Measurements from ENCODE around the gene USP28.

USP28 gene

GRCh38 chr11:113906038-113906437 is 30.7 kb upstream of the USP28 start:
- H3K4me3 ChIP-seq (ENCODE audit: low read depth, low read length), result no peak overlapping the region
- peak; percentile 32 for TF ChIP-seq CTCF (conservative IDR thresholded peaks at IDR 0.05; ENCODE audit: low read depth, low read length)
- DNase-seq (ENCODE audit: low read depth), result peak; percentile 29

GRCh38 chr11:113904379-113905101 is 29.2 kb upstream of the USP28 start, which contains the start of gene HTR3B:
Gene HTR3B (plus strand): TSS chr11:113904796. CDS start chr11:113904934, 138 bp downstream.
- H3K4me3 ChIP-seq (ENCODE audit: low read depth, low read length), result no peak within 1 kb of the TSS
- TF ChIP-seq CTCF (conservative IDR thresholded peaks at IDR 0.05; ENCODE audit: low read depth, low read length), result no peak
- DNase-seq (ENCODE audit: low read depth), result no peak

- H3K4me3 ChIP-seq (ENCODE audit: low read depth, low read length), result no peak overlapping the region
- no peak for DNase-seq (ENCODE audit: low read depth)
- no peak for TF ChIP-seq CTCF (conservative IDR thresholded peaks at IDR 0.05; ENCODE audit: low read depth, low read length)
Measured at GRCh38 chr11:113901141-113901540, 25.8 kb upstream of the USP28 start.

GRCh38 chr11:113896156-113896879 is 20.9 kb upstream of the USP28 start:
- no peak overlapping the region for H3K4me3 ChIP-seq (ENCODE audit: low read depth, low read length)
- DNase-seq (ENCODE audit: low read depth), result peak; percentile 59
- peak; percentile 86 for TF ChIP-seq CTCF (conservative IDR thresholded peaks at IDR 0.05; ENCODE audit: low read depth, low read length)

GRCh38 chr11:113895367-113896155 is 20.2 kb upstream of the USP28 start:
- DNase-seq (ENCODE audit: low read depth), result peak; percentile 37
- no peak overlapping the region for H3K4me3 ChIP-seq (ENCODE audit: low read depth, low read length)
- peak; percentile 11 for TF ChIP-seq CTCF (conservative IDR thresholded peaks at IDR 0.05; ENCODE audit: low read depth, low read length)

- no peak for TF ChIP-seq CTCF (conservative IDR thresholded peaks at IDR 0.05; ENCODE audit: low read depth, low read length)
- DNase-seq (ENCODE audit: low read depth), result no peak
- no peak overlapping the region for H3K4me3 ChIP-seq (ENCODE audit: low read depth, low read length)
Measured at GRCh38 chr11:113894421-113894996, 19.1 kb upstream of the USP28 start.

All from choroid plexus epithelial cell (primary cell).